Activated CD8-positive, alpha-beta memory T cell treated with anti-CD3 and anti-CD28 coated beads for 4 hours (primary cell): ENCODE measurements around the gene IFNAR2.
"Not testable (repeated sequence)": the region's sequence is repeated elsewhere in the genome, so short reads cannot be mapped to it uniquely, and the experiment has no call there.

Experiments
- DNase-seq, 2 donors: peaks; one replicate each; pipeline ENCODE4 v3.0.0-alpha.2; 2020; ENCODE audit warnings: low read depth in 2 of 2

The IFNAR2 gene

GRCh38 chr21:33214056-33214455 is 15.7 kb upstream of the IFNAR2 start:
- no peak for DNase-seq

GRCh38 chr21:33217138-33217520 is 12.6 kb upstream of the IFNAR2 start:
- no peak for DNase-seq

- no peak for DNase-seq
Measured at GRCh38 chr21:33219300-33219699, 10.4 kb upstream of the IFNAR2 start.

- no peak for DNase-seq
Measured at GRCh38 chr21:33219954-33220353, 9.8 kb upstream of the IFNAR2 start.

GRCh38 chr21:33225376-33225775 is 4.4 kb upstream of the IFNAR2 start:
- not testable (repeated sequence) for DNase-seq

- no peak for DNase-seq
Measured at GRCh38 chr21:33228455-33228854, 1.3 kb upstream of the IFNAR2 start.

- DNase-seq: no peak
Measured at GRCh38 chr21:33229099-33229783, 497 bp upstream of the IFNAR2 start.

GRCh38 chr21:33230545-33231324 is 997 bp downstream of the IFNAR2 start:
- no peak for DNase-seq

GRCh38 chr21:33231526-33231925 is 1.8 kb downstream of the IFNAR2 start:
- DNase-seq: no peak

GRCh38 chr21:33232291-33233034 is 2.7 kb downstream of the IFNAR2 start:
- no peak for DNase-seq

- no peak for DNase-seq
Measured at GRCh38 chr21:33234635-33235520, 5.1 kb downstream of the IFNAR2 start.

- no peak for DNase-seq
Measured at GRCh38 chr21:33236013-33236686, 6.4 kb downstream of the IFNAR2 start.

- no peak for DNase-seq
Measured at GRCh38 chr21:33236766-33237165, 7.0 kb downstream of the IFNAR2 start.

GRCh38 chr21:33237486-33237885 is 7.7 kb downstream of the IFNAR2 start:
- DNase-seq: no peak

GRCh38 chr21:33238146-33238545 is 8.4 kb downstream of the IFNAR2 start:
- no peak for DNase-seq

- no peak for DNase-seq
Measured at GRCh38 chr21:33238565-33239255, 9.0 kb downstream of the IFNAR2 start.

- DNase-seq: not testable (repeated sequence)
Measured at GRCh38 chr21:33239559-33240127, 9.9 kb downstream of the IFNAR2 start.

GRCh38 chr21:33240404-33240803 is 10.7 kb downstream of the IFNAR2 start:
- DNase-seq: no peak

- DNase-seq: no peak
Measured at GRCh38 chr21:33241846-33242245, 12.1 kb downstream of the IFNAR2 start.

- DNase-seq: not testable (repeated sequence)
Measured at GRCh38 chr21:33242846-33243245, 13.1 kb downstream of the IFNAR2 start.
